Measurements from ENCODE around the gene ZC3H7B.
"Not testable (repeated sequence)": the region's sequence is repeated elsewhere in the genome, so short reads cannot be mapped to it uniquely, and the experiment has no call there.

The ZC3H7B gene

GRCh38 chr22:41301085-41302020 lies at the start of gene ZC3H7B:
TSS of gene ZC3H7B (plus strand) at chr22:41301525. CDS start at chr22:41320661, 19,136 bp downstream.
- peak; percentile 74 for DNase-seq

GRCh38 chr22:41252365-41252764 lies 49.0 kb upstream of the ZC3H7B start:
- DNase-seq = no peak

GRCh38 chr22:41254230-41254629 lies 47.1 kb upstream of the ZC3H7B start:
- no peak for DNase-seq

GRCh38 chr22:41256254-41257253 lies 44.8 kb upstream of the ZC3H7B start:
- peak; percentile 65 for DNase-seq

- DNase-seq = no peak
These were observed 43.6 kb upstream of the ZC3H7B start for GRCh38 chr22:41257696-41258095.

- not testable (repeated sequence) for DNase-seq
These were observed 41.6 kb upstream of the ZC3H7B start for GRCh38 chr22:41259756-41260155.

GRCh38 chr22:41260871-41261270 lies 40.5 kb upstream of the ZC3H7B start:
- no peak for DNase-seq

GRCh38 chr22:41261541-41262249 lies 39.6 kb upstream of the ZC3H7B start:
- no peak for DNase-seq

GRCh38 chr22:41262250-41262765 lies 39.0 kb upstream of the ZC3H7B start:
- DNase-seq = no peak

GRCh38 chr22:41263704-41264103 lies 37.6 kb upstream of the ZC3H7B start:
- no peak for DNase-seq

GRCh38 chr22:41264408-41264941 lies 36.9 kb upstream of the ZC3H7B start:
- DNase-seq = no peak

- no peak for DNase-seq
These were observed 33.4 kb upstream of the ZC3H7B start for GRCh38 chr22:41267958-41268357.

GRCh38 chr22:41271787-41272186 lies 29.5 kb upstream of the ZC3H7B start:
- DNase-seq = no peak

GRCh38 chr22:41273128-41273527 lies 28.2 kb upstream of the ZC3H7B start:
- no peak for DNase-seq

- no peak for DNase-seq
These were observed 26.5 kb upstream of the ZC3H7B start for GRCh38 chr22:41274856-41275255.

GRCh38 chr22:41280065-41280464 lies 21.3 kb upstream of the ZC3H7B start:
- DNase-seq = no peak

- no peak for DNase-seq
These were observed 20.5 kb upstream of the ZC3H7B start for GRCh38 chr22:41280854-41281253.

GRCh38 chr22:41284465-41284864 lies 16.9 kb upstream of the ZC3H7B start:
- DNase-seq = no peak

GRCh38 chr22:41285441-41285819 lies 15.9 kb upstream of the ZC3H7B start:
- DNase-seq = peak; percentile 6

- DNase-seq = peak; percentile 97
These were observed 15.3 kb upstream of the ZC3H7B start, which contains the start of gene RANGAP1 for GRCh38 chr22:41285820-41286638. TSS of gene RANGAP1 (minus strand) at chr22:41286187. CDS start at chr22:41281044, 5,143 bp downstream.

GRCh38 chr22:41286639-41287091 lies 14.7 kb upstream of the ZC3H7B start:
- DNase-seq = peak; percentile 41

Data from NCI-H2029 (cell line).